GM12891 (cell line): ENCODE measurements around the gene ZSCAN25.

Experiments
- DNase-seq: peaks from one replicate; pipeline ENCODE4 v3.0.0; 2011; ENCODE audit warnings: low spot score; ENCODE audit not compliant: insufficient read length
- FAIRE-seq: peaks from 2 replicates; lab custom pipeline; 2011; peaks lifted over from hg19 to GRCh38; lab: Jason Lieb, UNC
- PAX5 ChIP-seq: IDR thresholded peaks from 2 replicates; pipeline ENCODE4 v1.6.1; 2011; ENCODE audit warnings: low read length, moderate library complexity, mild to moderate bottlenecking; ENCODE audit not compliant: insufficient read depth, severe bottlenecking
- POLR2A ChIP-seq: IDR thresholded peaks from 2 replicates; pipeline ENCODE4 v1.6.1; 2011; ENCODE audit warnings: low read depth, low read length, control low read depth
- POLR2AphosphoS5 ChIP-seq: IDR thresholded peaks from 2 replicates; pipeline ENCODE4 v1.6.1; 2011; ENCODE audit warnings: low read depth, low read length, control low read depth
- POU2F2 ChIP-seq: IDR thresholded peaks from 2 replicates; pipeline ENCODE4 v1.6.1; 2011; ENCODE audit warnings: low read depth, mild to moderate bottlenecking, control low read depth, low read length, moderate library complexity
- SPI1 ChIP-seq: IDR thresholded peaks from 2 replicates; pipeline ENCODE4 v1.6.1; 2011; ENCODE audit warnings: low read depth, low read length, control low read depth
- TAF1 ChIP-seq: IDR thresholded peaks from 2 replicates; pipeline ENCODE4 v1.6.1; 2011; ENCODE audit warnings: low read depth, low read length, control low read depth

Gene ZSCAN25

DNA sequence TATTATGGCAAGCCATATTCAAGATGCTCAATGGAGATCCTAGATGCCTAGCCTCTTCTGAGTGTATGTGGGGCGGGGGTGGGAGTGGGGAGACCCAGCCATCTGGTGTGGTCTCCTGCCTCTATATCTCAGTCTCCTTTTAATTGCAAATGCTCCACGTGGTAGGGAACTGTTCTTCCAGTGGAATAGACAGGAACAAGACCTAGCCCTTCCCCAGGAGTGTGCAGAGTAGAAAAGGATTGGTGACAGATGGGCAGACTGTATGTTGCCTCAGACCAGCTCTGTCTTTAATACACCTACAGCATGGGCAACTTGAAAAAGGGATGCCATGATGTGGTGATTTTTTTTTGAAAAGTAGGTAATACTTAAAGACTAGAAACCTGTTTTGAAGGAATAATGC lies 50.4 kb downstream of the ZSCAN25 start:
- no peak for TF ChIP-seq POU2F2
- no peak for TF ChIP-seq POLR2A
- DNase-seq (no peak), FAIRE-seq (no peak)

DNA sequence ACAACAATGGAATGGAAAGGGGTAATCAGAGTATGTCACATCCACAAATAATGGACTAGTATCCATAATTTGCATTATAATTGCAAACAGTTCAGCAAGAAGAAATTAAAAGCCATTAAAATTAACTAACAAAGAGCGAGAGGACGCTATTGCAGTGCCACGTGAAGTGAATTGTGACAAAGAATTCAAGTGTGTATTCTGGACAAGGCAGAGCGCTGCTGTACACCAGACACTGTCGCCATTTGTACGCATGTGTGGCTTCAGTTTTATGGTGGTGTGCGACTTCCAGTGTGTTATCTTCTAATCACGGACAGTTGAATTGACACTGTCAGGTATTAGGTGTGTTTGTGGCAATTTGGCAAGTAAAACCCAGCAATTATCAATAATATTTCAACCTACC lies 51.8 kb downstream of the ZSCAN25 start:
- no peak for FAIRE-seq
- no peak for TF ChIP-seq PAX5
- TF ChIP-seq TAF1: no peak
- no peak for TF ChIP-seq POLR2AphosphoS5
- no peak for TF ChIP-seq SPI1
- TF ChIP-seq POLR2A: no peak
- TF ChIP-seq POU2F2: no peak

DNA sequence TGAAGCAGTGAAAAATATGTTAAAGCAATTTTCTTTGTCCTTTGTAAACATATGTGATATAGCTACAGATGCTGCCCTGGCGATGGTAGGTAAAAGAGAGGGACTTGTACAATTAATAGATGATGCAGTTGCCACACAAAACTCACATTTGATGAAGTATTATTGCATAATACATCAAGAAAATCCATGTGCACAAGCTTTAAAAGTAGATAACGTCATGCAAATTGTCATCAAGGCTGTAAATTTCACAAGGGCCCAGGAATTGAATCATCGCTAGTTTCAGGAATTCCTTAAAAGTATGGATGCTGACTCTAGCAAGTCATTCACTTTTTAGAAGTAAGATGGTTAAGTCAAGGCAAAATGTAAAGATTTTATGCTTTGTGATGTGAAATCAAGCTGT lies 53.0 kb downstream of the ZSCAN25 start:
- DNase-seq (no peak), FAIRE-seq (no peak)
- no peak for TF ChIP-seq SPI1
- no peak for TF ChIP-seq POLR2AphosphoS5
- no peak for TF ChIP-seq POLR2A
- no peak for TF ChIP-seq PAX5
- no peak for TF ChIP-seq TAF1
- TF ChIP-seq POU2F2: no peak

More for the DNA sequence above, 51.8 kb downstream of the ZSCAN25 start:
- no peak for DNase-seq

DNA sequence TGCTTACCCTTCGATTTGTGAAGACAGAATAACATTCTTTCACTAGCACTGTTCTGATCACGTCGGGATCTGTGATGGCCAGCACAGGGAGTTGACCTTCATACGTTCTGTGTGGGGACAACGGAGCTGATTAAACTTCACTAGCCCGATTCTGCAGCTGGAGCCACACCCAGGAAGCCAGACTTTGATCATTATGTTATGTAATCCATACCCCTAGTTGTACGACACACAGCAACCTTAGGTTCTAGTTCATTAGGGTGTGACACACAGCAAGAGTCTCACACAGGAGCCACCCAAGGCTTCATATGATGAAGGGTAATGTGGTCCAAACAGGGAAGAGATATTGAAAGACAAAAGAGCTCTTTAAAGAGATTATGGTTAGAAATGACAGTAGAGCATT lies 55.8 kb downstream of the ZSCAN25 start:
- FAIRE-seq (no peak), DNase-seq (no peak)
- no peak for TF ChIP-seq SPI1

DNA sequence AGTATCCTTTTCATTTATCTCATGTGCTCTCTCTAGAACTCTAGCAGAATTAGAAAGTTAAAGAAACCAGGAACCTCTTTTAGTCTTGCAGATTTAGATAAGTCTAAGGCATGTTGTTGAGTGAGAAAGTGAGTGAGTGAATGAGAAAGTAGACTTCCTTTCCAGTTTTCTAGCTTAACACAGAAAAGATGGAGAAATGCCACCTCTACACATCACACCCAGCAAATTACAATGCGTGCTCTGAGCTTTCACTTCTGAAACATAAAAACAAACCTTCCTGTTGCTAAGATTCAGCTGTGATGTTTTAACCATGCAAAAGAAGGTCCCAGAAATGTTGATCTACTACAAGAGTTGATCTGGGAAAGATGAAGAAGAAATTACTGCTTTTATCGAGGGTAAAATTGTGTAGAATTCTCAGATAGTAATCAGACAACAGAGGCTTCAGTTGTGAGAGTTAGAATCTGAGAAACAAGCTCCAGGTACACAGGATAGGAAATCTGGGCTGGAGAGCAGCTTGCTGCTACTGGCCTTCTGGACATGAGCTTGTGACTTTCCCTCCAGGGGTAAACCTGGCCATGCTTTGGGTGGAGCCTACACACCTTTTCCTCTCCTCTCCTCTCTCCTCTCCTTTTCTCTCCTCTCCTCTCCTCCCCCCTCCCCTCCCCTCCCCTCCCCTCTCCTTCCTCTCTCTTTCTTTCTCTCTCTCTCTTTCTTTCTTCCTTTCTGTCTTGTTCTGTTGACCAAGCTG lies 58.4 kb downstream of the ZSCAN25 start:
- no peak for TF ChIP-seq POU2F2
- no peak for TF ChIP-seq SPI1
- no peak for TF ChIP-seq PAX5
- no peak for TF ChIP-seq POLR2A
- TF ChIP-seq TAF1: no peak
- no peak for TF ChIP-seq POLR2AphosphoS5
- FAIRE-seq (no peak), DNase-seq (no peak)

DNA sequence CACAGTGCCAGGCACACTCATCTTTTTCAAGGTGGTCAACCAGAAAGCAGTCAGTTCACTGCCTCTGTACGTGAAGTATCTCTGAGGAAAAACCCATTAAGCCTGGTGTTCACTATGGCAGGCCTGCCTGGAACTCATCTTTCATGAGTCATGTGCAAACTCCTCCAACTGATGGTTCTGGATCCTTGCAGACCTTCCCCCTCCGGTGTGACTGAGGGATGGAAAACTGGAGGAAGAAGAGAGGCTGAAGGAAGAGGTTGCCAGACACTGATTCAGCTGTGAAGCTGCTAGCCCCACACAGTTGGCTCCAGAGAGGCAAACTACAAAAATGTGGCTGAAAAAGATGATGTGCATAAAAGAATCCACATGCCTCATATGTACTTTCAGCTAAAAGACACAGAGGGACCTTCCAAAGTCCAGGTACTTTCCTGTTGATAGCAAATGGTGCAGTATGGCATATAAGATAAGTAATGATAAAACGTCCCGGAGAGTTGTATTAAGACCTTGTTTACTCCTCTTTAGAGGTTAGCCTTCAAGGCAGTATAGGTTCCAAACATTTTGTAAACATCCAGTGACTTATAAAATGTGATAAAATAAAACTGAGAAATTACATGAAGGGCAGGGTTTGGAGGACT lies 60.4 kb downstream of the ZSCAN25 start:
- DNase-seq: no peak
- TF ChIP-seq TAF1: no peak
- TF ChIP-seq POU2F2: no peak
- no peak for TF ChIP-seq POLR2AphosphoS5
- no peak for TF ChIP-seq SPI1
- no peak for FAIRE-seq

DNA sequence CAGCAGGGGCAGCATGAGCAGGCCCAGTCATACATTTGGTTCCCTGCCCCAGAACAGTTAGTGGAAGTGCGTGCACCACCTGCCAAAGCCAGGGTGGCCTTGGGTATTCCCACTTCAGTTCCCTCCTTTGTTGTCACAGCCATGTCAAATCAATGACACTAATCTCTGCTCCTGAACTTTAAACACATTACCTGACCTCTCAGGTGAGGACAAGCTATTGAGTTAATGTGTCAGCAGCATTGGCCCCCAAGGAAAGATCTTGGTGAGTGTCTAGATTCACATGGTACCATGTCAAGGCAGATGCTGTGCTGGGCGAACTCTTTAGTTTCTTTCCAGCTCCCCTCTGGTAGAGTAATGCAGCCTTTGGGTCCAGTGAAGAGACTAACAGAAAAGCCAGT lies 60.9 kb downstream of the ZSCAN25 start:
- FAIRE-seq: no peak
- TF ChIP-seq POU2F2: no peak
- TF ChIP-seq POLR2A: no peak
- no peak for TF ChIP-seq TAF1
- TF ChIP-seq PAX5: no peak
- TF ChIP-seq SPI1: no peak
- TF ChIP-seq POLR2AphosphoS5: no peak
- DNase-seq: no peak

DNA sequence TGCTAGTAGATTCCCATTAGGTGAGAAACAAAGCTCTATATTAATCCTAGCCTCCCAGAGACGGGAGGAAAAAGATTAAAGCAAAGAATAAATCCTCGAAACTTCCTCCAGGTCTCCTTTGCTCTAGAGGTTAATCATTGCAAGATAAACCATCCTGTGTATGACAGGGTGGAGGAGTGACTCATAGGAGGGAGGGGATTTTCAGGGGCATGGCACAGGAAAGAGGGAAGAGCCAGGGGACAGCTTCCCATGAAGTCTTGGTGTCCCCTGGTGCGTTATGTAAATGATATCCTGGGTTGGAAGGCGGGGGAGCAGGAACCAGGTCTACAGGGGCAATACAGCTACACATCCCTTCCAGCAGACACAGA lies 62.3 kb downstream of the ZSCAN25 start:
- DNase-seq: no peak

DNA sequence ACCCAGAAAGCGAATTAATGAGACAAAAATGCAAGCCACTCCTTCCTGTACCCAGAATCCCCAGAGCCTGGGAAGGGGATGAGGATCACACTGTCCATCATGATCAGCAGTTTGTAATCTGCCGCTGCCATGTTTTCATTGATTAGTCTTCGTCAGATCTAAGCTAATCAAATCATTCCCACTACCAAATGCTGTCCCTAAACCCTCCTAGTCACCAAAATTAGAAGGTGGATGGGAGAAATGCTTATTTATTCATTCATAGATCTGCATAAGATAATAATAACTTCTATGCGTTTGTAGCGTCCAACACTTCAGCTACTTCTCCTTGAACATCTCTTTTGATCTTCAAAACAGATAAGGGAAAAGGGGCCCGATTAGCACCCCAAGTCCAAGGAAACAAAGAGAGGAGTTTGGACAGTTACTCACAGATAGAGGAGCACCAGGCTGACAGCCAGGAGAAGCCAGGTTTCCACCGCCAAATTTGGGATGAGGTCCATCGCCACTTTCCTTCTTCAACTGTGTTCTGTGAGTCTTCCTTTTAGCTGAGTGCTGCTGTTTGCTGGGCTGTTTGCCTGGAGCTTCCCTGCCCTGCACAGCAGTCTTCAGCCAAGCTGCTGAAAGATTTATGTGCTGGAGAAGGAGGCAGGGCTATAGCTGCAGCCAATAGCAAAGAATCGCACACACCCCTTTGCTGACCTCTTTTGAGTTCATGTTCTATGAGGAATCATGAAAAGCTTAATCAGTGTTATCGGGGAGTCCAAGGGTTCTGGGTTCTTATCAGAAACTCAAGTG lies 62.9 kb downstream of the ZSCAN25 start, which contains the start of gene CYP3A5:
Gene CYP3A5, minus strand, starts transcription at position 597 of the 792 bp plus-strand sequence. Its CDS starts 100 bp downstream, at position 497.
- FAIRE-seq: no peak
- no peak for DNase-seq
- TF ChIP-seq PAX5: no peak
- TF ChIP-seq POLR2AphosphoS5: no peak
- TF ChIP-seq TAF1: no peak
- no peak for TF ChIP-seq SPI1
- TF ChIP-seq POLR2A: no peak
- TF ChIP-seq POU2F2: no peak

More for the DNA sequence above, 62.3 kb downstream of the ZSCAN25 start:
- TF ChIP-seq POLR2AphosphoS5 (no peak), PAX5 (no peak)
- FAIRE-seq: no peak
